T-helper 22 cell (primary cell): Measurements from ENCODE around the gene TIMP4.
A peak's percentile ranks its signal among the peaks of the same experiment; 100 is the strongest.

Experiments
- DNase-seq: peaks from one replicate; pipeline ENCODE4 v3.0.0-alpha.2; 2020; ENCODE audit warnings: low read depth

The TIMP4 gene

DNA sequence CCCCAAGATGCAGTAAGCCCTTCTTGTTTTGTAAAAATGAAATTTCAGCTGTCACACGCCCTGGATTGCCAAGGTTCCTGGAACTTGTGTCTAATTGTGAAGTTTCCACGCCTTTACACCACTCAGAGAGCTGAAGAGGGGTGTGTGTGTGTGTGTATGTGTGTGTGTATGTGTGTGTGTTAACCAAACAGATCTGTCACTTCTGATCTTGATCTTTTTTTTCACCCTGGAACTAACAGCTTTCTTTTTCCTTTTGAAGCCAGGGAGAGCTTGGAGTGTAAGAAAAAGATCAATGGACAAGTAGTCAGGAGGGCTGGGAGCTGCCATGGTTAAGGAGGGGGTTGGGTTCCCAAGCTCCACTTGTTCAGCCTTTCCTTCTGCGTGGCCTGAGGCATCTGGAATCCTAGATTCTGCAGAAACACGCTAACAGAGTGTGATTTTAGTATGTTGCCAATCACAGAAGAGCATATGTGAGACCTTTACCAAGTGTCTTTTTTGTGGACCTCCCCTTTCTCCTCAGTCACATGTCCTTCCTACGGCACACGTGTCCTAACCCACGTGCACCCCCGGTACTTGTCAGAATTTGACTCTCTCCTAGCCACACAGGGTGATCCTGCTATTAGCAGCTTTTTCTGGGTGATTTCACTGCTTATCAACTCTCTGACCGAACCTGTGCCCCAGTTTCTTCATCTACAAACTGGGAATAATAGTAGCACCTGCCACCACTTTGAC lies 11.5 kb downstream of the TIMP4 start:
- no peak for DNase-seq

DNA sequence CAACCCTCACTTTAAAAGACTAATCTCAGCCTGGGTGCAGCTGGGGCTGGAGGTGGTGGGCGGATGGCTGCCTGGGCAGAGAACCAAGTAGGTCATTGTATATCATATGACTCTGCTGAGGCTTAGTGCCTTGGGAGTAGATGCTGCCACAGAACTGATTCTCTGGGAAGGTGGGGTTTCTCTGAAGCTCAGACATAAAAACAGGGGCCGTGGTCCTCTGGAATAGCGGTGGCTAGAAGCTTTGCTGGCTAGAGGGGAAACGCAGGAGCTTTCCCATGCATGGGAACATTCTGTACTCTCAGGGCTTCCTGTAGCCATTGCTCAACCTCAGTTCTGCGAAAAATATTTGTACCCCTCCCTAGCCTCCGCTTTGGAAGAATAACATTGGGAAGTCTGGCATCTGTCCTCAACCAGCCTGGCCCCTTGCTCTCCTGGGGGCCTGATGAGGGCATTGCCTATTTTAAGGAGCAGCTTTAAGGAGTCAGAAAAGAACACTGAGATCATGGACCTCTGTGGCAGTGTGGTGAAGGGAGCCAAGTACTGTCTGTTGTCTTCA lies 14.7 kb downstream of the TIMP4 start:
- no peak for DNase-seq

GRCh38 chr3:12142476-12142875 lies 16.2 kb downstream of the TIMP4 start:
- no peak for DNase-seq

GRCh38 chr3:12141350-12141749 lies 17.4 kb downstream of the TIMP4 start:
- DNase-seq = no peak

GRCh38 chr3:12139111-12139511 lies 19.6 kb downstream of the TIMP4 start:
- DNase-seq = no peak

GRCh38 chr3:12138044-12138443 lies 20.7 kb downstream of the TIMP4 start:
- no peak for DNase-seq

GRCh38 chr3:12136371-12136770 lies 22.3 kb downstream of the TIMP4 start:
- no peak for DNase-seq

DNA sequence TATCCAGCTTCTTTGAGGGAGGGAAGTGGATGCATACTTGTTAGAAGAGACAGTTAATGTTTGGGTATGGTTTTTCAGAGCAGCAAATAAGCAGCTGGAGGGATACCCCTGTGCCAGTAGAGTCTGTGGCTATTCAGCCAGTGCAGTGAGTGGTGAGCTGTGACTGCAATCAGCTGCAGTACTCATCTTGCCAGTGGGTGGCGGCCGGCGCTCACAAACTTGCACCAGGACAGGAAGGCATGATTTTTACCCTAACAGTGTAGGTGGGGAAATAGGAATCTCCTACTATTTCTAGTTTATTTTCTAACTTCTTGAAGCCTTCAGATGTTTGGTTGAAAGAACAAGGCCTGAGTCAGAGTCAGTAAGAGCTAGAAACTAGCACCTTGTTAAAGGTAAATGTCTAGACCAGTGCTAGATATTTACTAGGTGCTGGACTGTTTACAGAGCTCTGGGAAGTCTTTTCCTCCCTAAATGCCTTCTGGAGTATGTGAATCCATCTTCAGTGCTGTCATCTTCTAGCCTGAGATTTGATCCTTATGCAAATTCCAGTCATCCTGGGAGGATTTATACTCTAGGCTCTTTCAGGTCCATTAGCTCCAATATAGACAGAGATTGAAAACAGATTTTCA lies 23.6 kb downstream of the TIMP4 start:
- DNase-seq = peak; percentile 4

DNA sequence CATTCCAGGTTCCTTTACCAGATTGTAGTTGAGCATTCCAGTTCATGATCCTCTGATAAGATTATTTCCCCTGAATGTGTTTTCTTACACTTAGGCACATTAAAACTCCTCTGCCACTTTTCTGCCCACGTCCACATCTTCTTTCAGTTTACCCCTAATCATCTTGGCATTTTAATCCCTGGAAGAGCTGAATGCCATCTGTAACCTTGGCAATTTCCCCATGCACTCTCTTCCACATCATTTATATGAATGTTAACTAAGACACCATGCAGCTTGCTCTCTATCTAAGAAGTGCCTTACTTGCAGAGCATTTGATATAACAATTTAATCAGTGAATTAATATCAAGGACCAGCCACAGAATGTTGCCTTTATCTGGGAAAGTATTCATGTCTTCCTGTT lies 25.8 kb downstream of the TIMP4 start:
- DNase-seq = no peak

GRCh38 chr3:12131351-12132090 lies 27.2 kb downstream of the TIMP4 start:
- no peak for DNase-seq

GRCh38 chr3:12127391-12127790 lies 31.3 kb downstream of the TIMP4 start:
- no peak for DNase-seq

- no peak for DNase-seq
Observed at GRCh38 chr3:12125772-12126171, 32.9 kb downstream of the TIMP4 start.

DNA sequence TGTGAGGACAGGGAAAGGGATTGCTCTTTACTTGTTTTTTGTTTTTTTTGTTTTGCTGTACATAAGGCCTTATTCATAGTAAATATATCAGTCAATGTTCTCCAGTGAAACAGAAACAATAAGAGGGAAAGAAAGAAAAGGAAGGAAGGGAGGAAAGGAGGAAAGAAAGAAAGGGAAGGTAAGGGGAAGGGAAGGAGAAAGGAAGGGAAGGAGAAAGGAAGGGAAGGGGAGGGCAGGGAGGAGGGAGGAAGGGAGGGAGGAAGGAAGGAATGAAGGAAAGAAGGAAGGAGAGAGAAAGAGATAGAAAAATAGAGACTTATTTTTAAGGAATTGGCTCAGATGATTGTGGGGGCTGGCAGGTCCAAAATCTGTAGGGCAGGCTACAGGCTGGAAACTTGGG lies 37.2 kb downstream of the TIMP4 start:
- no peak for DNase-seq

DNA sequence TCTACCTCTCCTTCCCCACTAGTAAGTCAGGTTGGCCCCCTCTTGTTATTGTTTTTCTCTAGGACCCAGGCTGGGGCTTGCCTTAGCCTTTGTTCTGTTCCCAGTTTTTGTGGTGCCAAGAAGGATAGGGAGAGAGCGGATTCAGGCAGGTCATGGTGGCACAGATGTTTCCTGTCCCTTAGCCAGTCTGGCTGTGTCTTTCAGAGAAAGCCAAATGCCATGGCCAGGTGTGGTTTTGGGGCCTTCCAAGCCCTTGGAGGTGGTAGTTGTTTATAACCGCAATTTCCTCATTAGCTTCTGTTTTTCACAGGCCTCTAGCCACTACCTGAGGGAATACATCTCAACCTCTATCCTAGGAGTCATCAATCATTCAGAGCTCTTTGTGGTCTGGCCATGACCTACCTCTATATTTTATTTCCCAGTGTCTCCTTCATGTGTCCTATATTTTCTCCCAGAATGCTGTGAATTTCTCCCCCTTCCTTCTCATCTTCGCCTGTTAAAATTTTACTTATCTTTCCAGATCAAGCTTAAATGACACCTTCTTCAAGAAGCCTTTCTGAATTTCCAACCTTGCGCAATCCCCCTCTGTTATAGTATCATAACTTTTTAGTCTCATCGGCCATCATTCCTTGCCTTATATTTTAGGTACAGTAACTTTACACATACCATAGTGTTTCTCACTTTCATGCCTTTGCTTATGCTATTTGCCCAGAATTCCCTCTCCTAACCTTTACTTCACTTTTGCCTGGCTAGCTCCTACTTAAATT lies 38.2 kb downstream of the TIMP4 start:
- DNase-seq = no peak

GRCh38 chr3:12117473-12117872 lies 41.2 kb downstream of the TIMP4 start:
- no peak for DNase-seq

DNA sequence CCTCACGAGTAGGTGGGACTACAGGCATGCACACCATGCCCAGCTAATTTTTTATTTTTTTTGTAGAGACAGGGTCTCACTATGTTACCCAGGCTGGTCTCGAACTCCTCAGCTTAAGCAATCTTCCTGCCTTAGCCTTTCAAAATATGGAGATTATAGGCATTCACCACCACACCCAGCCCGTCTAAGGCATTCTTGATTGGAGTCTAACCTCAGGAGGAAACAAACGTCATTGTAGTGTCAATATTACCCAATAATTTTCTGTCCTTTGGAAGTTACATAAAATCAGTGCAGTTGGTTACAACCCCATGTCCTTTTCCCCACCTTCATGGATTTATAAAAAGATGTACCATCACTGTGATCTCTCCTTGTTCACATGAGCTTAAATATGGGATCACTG lies 41.8 kb downstream of the TIMP4 start:
- DNase-seq = no peak

- DNase-seq = no peak
Observed at GRCh38 chr3:12115849-12116248, 42.9 kb downstream of the TIMP4 start.

- no peak for DNase-seq
Observed at GRCh38 chr3:12115104-12115503, 43.6 kb downstream of the TIMP4 start.

DNA sequence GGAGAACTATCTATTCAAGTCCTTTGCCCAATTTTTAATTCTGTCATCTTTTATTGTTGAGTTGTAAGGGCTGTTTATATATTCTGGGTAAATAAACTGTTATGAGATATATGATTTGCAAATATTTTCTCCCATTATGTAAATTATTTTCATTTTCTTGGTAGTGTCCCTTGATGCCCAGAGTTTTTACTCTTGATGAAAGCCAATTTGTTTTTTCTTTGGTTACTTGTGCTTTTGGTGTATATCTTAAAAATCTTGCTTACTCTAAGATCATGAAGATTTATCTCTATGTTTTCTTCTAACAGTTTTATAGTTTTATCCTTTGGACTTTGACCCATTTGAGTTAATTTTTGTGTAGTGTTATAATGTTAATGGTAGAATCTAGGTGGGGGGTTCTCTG lies 44.5 kb downstream of the TIMP4 start:
- no peak for DNase-seq

DNA sequence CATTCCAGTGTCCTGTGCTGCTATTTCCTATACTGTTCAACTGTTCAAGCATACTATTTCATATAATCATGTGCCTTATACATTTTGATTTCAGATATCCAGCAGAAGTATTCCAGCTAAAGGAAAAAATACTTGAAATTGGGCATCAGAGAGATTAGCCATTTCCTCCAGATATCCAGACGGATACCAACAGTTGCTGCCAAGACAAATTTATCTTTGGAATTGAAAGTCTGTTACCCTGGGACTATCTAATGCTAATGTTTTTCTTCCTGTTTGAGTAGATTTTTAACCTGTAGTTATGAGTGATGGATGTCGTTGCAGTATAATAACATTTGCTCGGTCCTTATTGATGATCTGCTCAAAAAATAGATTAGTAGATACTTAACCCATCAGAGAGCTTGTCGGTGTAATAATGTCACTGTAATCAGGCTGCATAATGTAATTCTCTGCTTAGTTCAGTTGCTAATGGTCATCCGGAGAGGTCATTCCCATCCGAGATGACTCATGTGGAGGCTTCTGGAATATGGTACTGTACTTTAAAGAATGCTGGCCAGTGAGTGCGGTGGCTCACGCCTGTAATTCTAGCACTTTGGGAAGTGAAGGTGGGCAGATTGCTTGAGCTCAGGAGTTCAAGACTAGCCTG lies 51.5 kb downstream of the TIMP4 start:
- no peak for DNase-seq
